ENCODE measurements around the gene FASN.

- TF ChIP-seq, protein P1, sequence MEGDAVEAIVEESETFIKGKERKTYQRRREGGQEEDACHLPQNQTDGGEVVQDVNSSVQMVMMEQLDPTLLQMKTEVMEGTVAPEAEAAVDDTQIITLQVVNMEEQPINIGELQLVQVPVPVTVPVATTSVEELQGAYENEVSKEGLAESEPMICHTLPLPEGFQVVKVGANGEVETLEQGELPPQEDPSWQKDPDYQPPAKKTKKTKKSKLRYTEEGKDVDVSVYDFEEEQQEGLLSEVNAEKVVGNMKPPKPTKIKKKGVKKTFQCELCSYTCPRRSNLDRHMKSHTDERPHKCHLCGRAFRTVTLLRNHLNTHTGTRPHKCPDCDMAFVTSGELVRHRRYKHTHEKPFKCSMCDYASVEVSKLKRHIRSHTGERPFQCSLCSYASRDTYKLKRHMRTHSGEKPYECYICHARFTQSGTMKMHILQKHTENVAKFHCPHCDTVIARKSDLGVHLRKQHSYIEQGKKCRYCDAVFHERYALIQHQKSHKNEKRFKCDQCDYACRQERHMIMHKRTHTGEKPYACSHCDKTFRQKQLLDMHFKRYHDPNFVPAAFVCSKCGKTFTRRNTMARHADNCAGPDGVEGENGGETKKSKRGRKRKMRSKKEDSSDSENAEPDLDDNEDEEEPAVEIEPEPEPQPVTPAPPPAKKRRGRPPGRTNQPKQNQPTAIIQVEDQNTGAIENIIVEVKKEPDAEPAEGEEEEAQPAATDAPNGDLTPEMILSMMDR (IDR thresholded peaks at IDR 0.05; ENCODE audit: extremely low read depth in 1 of 2, insufficient read depth in 1 of 2, low read depth in 1 of 2, low read length in 2 of 2) = no peak
- no peak for TF ChIP-seq POLR2AphosphoS5 (IDR thresholded peaks at IDR 0.05; ENCODE audit: insufficient read depth, low read depth, low read length)
Observed at GRCh38 chr17:82050152-82050760, 47.8 kb downstream of the FASN start.
